PFSK-1 (cell line): ENCODE data around the gene PREX1.

Experiments used
- FOXP2 ChIP-seq: optimal IDR thresholded peaks from 2 replicates; pipeline ENCODE3; 2011; ENCODE audit warnings: borderline replicate concordance, control low read depth, inconsistent platforms; ENCODE audit not compliant: insufficient read depth; ENCODE audit errors: extremely low read length, extremely low read depth
- POLR2AphosphoS5 ChIP-seq: IDR thresholded peaks from 2 replicates; pipeline ENCODE4 v1.6.1; 2012; ENCODE audit warnings: low read depth, mild to moderate bottlenecking, control low read depth, low read length, moderate library complexity
- REST ChIP-seq, 2 experiments: IDR thresholded peaks; 2 replicates each; pipeline versions ENCODE4 v1.6.1 to v1.8.0; 2011 to 2012; ENCODE audit warnings: low read depth in 2 of 2, low read length in 2 of 2, control low read depth in 1 of 2, inconsistent platforms in 1 of 2, mild to moderate bottlenecking in 1 of 2, moderate library complexity in 1 of 2; ENCODE audit not compliant: insufficient read depth in 1 of 2
- SIN3A ChIP-seq: IDR thresholded peaks from 2 replicates; pipeline ENCODE4 v1.6.1; 2012; ENCODE audit warnings: mild to moderate bottlenecking, low read length, moderate library complexity, borderline replicate concordance; ENCODE audit not compliant: insufficient read depth
- TAF1 ChIP-seq: IDR thresholded peaks from 2 replicates; pipeline ENCODE4 v1.6.1; 2012; ENCODE audit warnings: low read length, control low read depth, borderline replicate concordance; ENCODE audit not compliant: insufficient read depth

PREX1 gene

GRCh38 chr20:48858075-48858790 is 30.4 kb upstream of the PREX1 start:
- TF ChIP-seq TAF1 (no peak), POLR2AphosphoS5 (no peak), FOXP2 (no peak), REST (IDR thresholded peaks at IDR 0.05; ENCODE audit: insufficient read depth in 1 of 2, low read depth in 2 of 2, low read length in 2 of 2) (no peak), SIN3A (no peak)

- TF ChIP-seq FOXP2 (no peak), TAF1 (no peak), SIN3A (no peak), REST (IDR thresholded peaks at IDR 0.05; ENCODE audit: insufficient read depth in 1 of 2, low read depth in 2 of 2, low read length in 2 of 2) (no peak), POLR2AphosphoS5 (no peak)
Observed at GRCh38 chr20:48856130-48856529, 28.3 kb upstream of the PREX1 start.

- TF ChIP-seq TAF1, result no peak
- TF ChIP-seq FOXP2, result no peak
- no peak for TF ChIP-seq REST (IDR thresholded peaks at IDR 0.05; ENCODE audit: insufficient read depth in 1 of 2, low read depth in 2 of 2, low read length in 2 of 2)
- TF ChIP-seq POLR2AphosphoS5, result no peak
- TF ChIP-seq SIN3A, result no peak
Observed at GRCh38 chr20:48855046-48855445, 27.2 kb upstream of the PREX1 start.

- TF ChIP-seq TAF1, result no peak
- TF ChIP-seq REST (IDR thresholded peaks at IDR 0.05; ENCODE audit: insufficient read depth in 1 of 2, low read depth in 2 of 2, low read length in 2 of 2), result no peak
- TF ChIP-seq POLR2AphosphoS5, result no peak
- no peak for TF ChIP-seq FOXP2
- TF ChIP-seq SIN3A, result no peak
Observed at GRCh38 chr20:48852609-48853008, 24.8 kb upstream of the PREX1 start.
